Tibial nerve (tissue), 4 donors: ENCODE results near the gene RAB11FIP4. TPM values are rescaled to one million over a fixed set of nuclear protein-coding genes. Genes with fewer than 3 reads are reported as not detected.

Source experiments
- DNase-seq, 2 donors: peaks; one replicate each; pipeline ENCODE4 v3.0.0-alpha.2; 2019; ENCODE audit warnings: low spot score in 2 of 2
- H3K27ac ChIP-seq, 4 donors: fragments of 200-600 bp; sonication (generic) in 3 of 4; one replicate each; pipeline ENCODE4 v1.5.1; 2017 to 2019; ENCODE audit warnings: mild to moderate bottlenecking in 1 of 4
- H3K27me3 ChIP-seq, 2 donors: fragments of 200-600 bp; sonication (generic) in 1 of 2; one replicate each; pipeline versions ENCODE4 v1.5.1 to v1.6.0; 2017 to 2019
- H3K36me3 ChIP-seq, 3 donors: fragments of 200-600 bp; sonication (generic); one replicate each; pipeline ENCODE4 v1.5.1; 2018 to 2019
- H3K4me1 ChIP-seq, 4 donors: fragments of 200-600 bp; sonication (generic) in 3 of 4; one replicate each; pipeline ENCODE4 v1.5.1; 2017 to 2019
- H3K4me3 ChIP-seq, 4 donors: fragments of 200-600 bp; sonication (generic) in 3 of 4; one replicate each; pipeline ENCODE4 v1.5.1; 2017 to 2019; ENCODE audit warnings: mild to moderate bottlenecking in 1 of 4, moderate library complexity in 1 of 4
- H3K9me3 ChIP-seq, 4 donors: fragments of 200-600 bp; sonication (generic) in 3 of 4; one replicate each; pipeline ENCODE4 v1.5.1; 2017 to 2019
- CTCF ChIP-seq, 5 experiments: fragments of 200-600 bp in 3 of 5; fragments of 450-650 bp in 2 of 5; sonication (generic) in 3 of 5; IDR thresholded peaks; one replicate each; pipeline ENCODE4 v1.5.1; 2016 to 2019; ENCODE audit warnings: antibody characterized with exemption in 5 of 5, mild to moderate bottlenecking in 3 of 5, moderate library complexity in 2 of 5
- EP300 ChIP-seq, 2 donors: sonication (generic); formaldehyde crosslinking; IDR thresholded peaks; one replicate each; pipeline ENCODE4 v1.6.1; 2017; ENCODE audit warnings: antibody characterized with exemption in 2 of 2, mild to moderate bottlenecking in 1 of 2
- POLR2A ChIP-seq, 2 donors: fragments of 450-650 bp; IDR thresholded peaks; one replicate each; pipeline ENCODE4 v1.6.1; 2017; ENCODE audit warnings: antibody characterized with exemption in 2 of 2, mild to moderate bottlenecking in 2 of 2, moderate library complexity in 2 of 2
- WGBS, 2 donors: methylation state at CpG; one replicate each; pipeline ENCODE4 v1.1.5; 2018; 5-methylcytosine and 5-hydroxymethylcytosine counted together
- total RNA-seq, 4 donors: library from RNA; depleted of rRNA; stranded (reverse); fragments of >200 nt; gene quantifications; one replicate each; pipeline ENCODE4 v1.1.0, GENCODE V29; 2016

Gene RAB11FIP4
- total RNA-seq, 4 donors from 2014 or later = 2.7 to 6.9 (median 4.1) TPM

- 81 to 90% methylated on average over 10 of the region's 10 CpGs for WGBS, 2 donors
- Histone ChIP-seq H3K9me3 (no peaks in the 10 kb centered on the region), H3K4me3 (no peak overlapping the region), H3K36me3 (no peaks in the 10 kb centered on the region), H3K27me3 (no peaks in the 10 kb centered on the region), H3K27ac (peak overlapping the region in 1 of 4 donors; percentile 74), H3K4me1 (peaks cover 0 to 35% (median 14%) of the 10 kb centered on the region in 4 donors)
- TF ChIP-seq CTCF (IDR thresholded peaks at IDR 0.05) (no peak), POLR2A (IDR thresholded peaks at IDR 0.05) (no peak), EP300 (IDR thresholded peaks at IDR 0.05) (no peak)
- no peak for DNase-seq
Observed at GRCh38 chr17:31495022-31495885, 103.8 kb downstream of the RAB11FIP4 start.

GRCh38 chr17:31496097-31496496 lies 104.6 kb downstream of the RAB11FIP4 start:
- Histone ChIP-seq H3K36me3 (no peaks in the 10 kb centered on the region), H3K27me3 (no peaks in the 10 kb centered on the region), H3K4me3 (no peak overlapping the region), H3K4me1 (peaks cover 0 to 32% (median 16%) of the 10 kb centered on the region in 4 donors), H3K27ac (no peak overlapping the region), H3K9me3 (no peaks in the 10 kb centered on the region)
- WGBS, 2 donors = 81 to 89% methylated on average over 5 of the region's 5 CpGs
- DNase-seq = no peak
- TF ChIP-seq POLR2A (IDR thresholded peaks at IDR 0.05) (no peak), EP300 (IDR thresholded peaks at IDR 0.05) (no peak), CTCF (IDR thresholded peaks at IDR 0.05) (no peak)

- TF ChIP-seq CTCF (IDR thresholded peaks at IDR 0.05) (no peak), EP300 (IDR thresholded peaks at IDR 0.05) (no peak), POLR2A (IDR thresholded peaks at IDR 0.05) (no peak)
- H3K4me1 ChIP-seq = peaks cover 0 to 32% (median 14%) of the 10 kb centered on the region in 4 donors
- H3K9me3 ChIP-seq = no peaks in the 10 kb centered on the region
- no peaks in the 10 kb centered on the region for H3K27me3 ChIP-seq
- H3K4me3 ChIP-seq = no peak overlapping the region
- H3K27ac ChIP-seq = no peak overlapping the region
- 73 to 76% methylated on average over 6 of the region's 6 CpGs for WGBS, 2 donors
- no peaks in the 10 kb centered on the region for H3K36me3 ChIP-seq
- no peak for DNase-seq
Observed at GRCh38 chr17:31496601-31497000, 105.1 kb downstream of the RAB11FIP4 start.

- DNase-seq = no peak
- 81 to 83% methylated on average over 6 of the region's 6 CpGs for WGBS, 2 donors
- Histone ChIP-seq H3K36me3 (no peaks in the 10 kb centered on the region), H3K4me1 (peaks cover 0 to 32% (median 10%) of the 10 kb centered on the region in 4 donors), H3K27me3 (no peaks in the 10 kb centered on the region), H3K9me3 (no peaks in the 10 kb centered on the region), H3K27ac (no peak overlapping the region), H3K4me3 (no peak overlapping the region)
- TF ChIP-seq EP300 (IDR thresholded peaks at IDR 0.05) (no peak), CTCF (IDR thresholded peaks at IDR 0.05) (no peak), POLR2A (IDR thresholded peaks at IDR 0.05) (no peak)
Observed at GRCh38 chr17:31497431-31497830, 106.0 kb downstream of the RAB11FIP4 start.
